ENCODE data around the gene ZP1. TPM values are rescaled to one million over a fixed set of nuclear protein-coding genes. Genes with fewer than 3 reads are reported as not detected.

ZP1 gene
- total and polyA plus RNA-seq, 2 experiments from 2014 or later: not detected

GRCh38 chr11:60862171-60862570 is 5.2 kb upstream of the ZP1 start (continued):
- no peak for TF ChIP-seq POLR2AphosphoS5 (IDR thresholded peaks at IDR 0.05; ENCODE audit: low read depth)
- no peak for TF ChIP-seq STAT1 (IDR thresholded peaks at IDR 0.05; ENCODE audit: unreplicated experiment)
- TF ChIP-seq CTCF (conservative IDR thresholded peaks at IDR 0.05; ENCODE audit: low read depth in 2 of 2): no peak
- no peak for TF ChIP-seq CREB1 (CRISPR knock-in tag; IDR thresholded peaks at IDR 0.05; ENCODE audit: low read depth)
- TF ChIP-seq EZH2 (IDR thresholded peaks at IDR 0.05; ENCODE audit: low read depth, unreplicated experiment): no peak
- TF ChIP-seq JUNB (IDR thresholded peaks at IDR 0.05; ENCODE audit: unreplicated experiment): no peak
- TF ChIP-seq ZNF114 (CRISPR knock-in tag; IDR thresholded peaks at IDR 0.05): no peak
- TF ChIP-seq REST (IDR thresholded peaks at IDR 0.05; ENCODE audit: unreplicated experiment): no peak

- H3K4me3 ChIP-seq: no peak overlapping the region
- no peak for DNase-seq (ENCODE audit: low spot score)
- no peaks in the 10 kb centered on the region for H3K27me3 ChIP-seq (ENCODE audit: insufficient read depth)
- H3K36me3 ChIP-seq (ENCODE audit: insufficient read depth): no peaks in the 10 kb centered on the region
- ATAC-seq: no peak
- Mint-ChIP-seq H3K27me3 (ENCODE audit: insufficient read depth, low read depth, poor library complexity) (peaks cover 4% of the 10 kb centered on the region), H3K4me3 (no peak overlapping the region), H3K4me1 (no peaks in the 10 kb centered on the region), H3K9me3 (no peaks in the 10 kb centered on the region; the same call in 2 of the 3 replicates), H3K36me3 (ENCODE audit: low read depth) (no peaks in the 10 kb centered on the region), H3K27ac (no peak overlapping the region)
- no peak overlapping the region for H3K27ac ChIP-seq (ENCODE audit: low read depth)
- H3K9me2 ChIP-seq (ENCODE audit: insufficient read depth): no peaks in the 10 kb centered on the region
- H3K4me2 ChIP-seq: no peak overlapping the region
- no peaks in the 10 kb centered on the region for H4K20me1 ChIP-seq (replicated peaks; ENCODE audit: insufficient read depth)
- H2AFZ ChIP-seq: no peak overlapping the region
- no peaks in the 10 kb centered on the region for H3K79me2 ChIP-seq (replicated peaks; ENCODE audit: insufficient read depth)
- H3F3A ChIP-seq (replicated peaks; ENCODE audit: low read depth): no peaks in the 10 kb centered on the region
- H3K4me1 ChIP-seq (ENCODE audit: insufficient read depth): no peaks in the 10 kb centered on the region
- TF ChIP-seq EZH2phosphoT487 (IDR thresholded peaks at IDR 0.05; ENCODE audit: unreplicated experiment): no peak
- no peak for TF ChIP-seq CTCF (conservative IDR thresholded peaks at IDR 0.05; ENCODE audit: low read depth in 2 of 2)
- no peak for TF ChIP-seq POLR2AphosphoS5 (IDR thresholded peaks at IDR 0.05; ENCODE audit: low read depth)
- no peak for TF ChIP-seq ZNF331 (CRISPR knock-in tag; IDR thresholded peaks at IDR 0.05; ENCODE audit: low read depth)
These were observed 3.5 kb upstream of the ZP1 start for GRCh38 chr11:60863550-60864521.

Data from GM23338 (cell line).